ENCODE data around the gene AQP3. TPM values are rescaled to one million over a fixed set of nuclear protein-coding genes. Genes with fewer than 3 reads are reported as not detected.

The AQP3 gene
- total and polyA plus RNA-seq, 2 of the 4 experiments (the other 2 are of a cell fraction) = 3.8 to 12.2 TPM

GRCh38 chr9:33418090-33418489 is 29.3 kb downstream of the AQP3 start:
- no peak overlapping the region for H3K4me2 ChIP-seq (ENCODE audit: low read depth, low read length)
- no peak overlapping the region for H3K27ac ChIP-seq (ENCODE audit: insufficient read depth, low read length)
- no peak overlapping the region for H4K5ac ChIP-seq (ENCODE audit: low read depth, low read length)
- DNase-seq (no peak), ATAC-seq (ENCODE audit: low read depth) (no peak)
- H3K14ac ChIP-seq (replicated peaks; ENCODE audit: low read depth, low read length) = no peak overlapping the region
- H4K8ac ChIP-seq (ENCODE audit: low read depth in 2 of 2, low read length in 2 of 2) = no peak overlapping the region
- no peaks in the 10 kb centered on the region for H3K79me1 ChIP-seq (ENCODE audit: low read depth in 1 of 2, low read length in 2 of 2)
- no peaks in the 10 kb centered on the region for H3K36me3 ChIP-seq (ENCODE audit: control insufficient read depth, insufficient read depth, low read length)
- no peak overlapping the region for H2AK9ac ChIP-seq (replicated peaks; ENCODE audit: low read depth, low read length, poor library complexity)
- dilution Hi-C loops (cut with HindIII; ENCODE audit: low sequenced_read_pairs, unreplicated experiment) = no loop called here
- H2BK15ac ChIP-seq (ENCODE audit: low read depth, low read length) = no peak overlapping the region
- no peak overlapping the region for H2BK120ac ChIP-seq (ENCODE audit: low read depth, low read length)
- H3K9me1 ChIP-seq (ENCODE audit: insufficient read depth, low read length) = no peaks in the 10 kb centered on the region
- WGBS, 2 experiments (ENCODE audit: extremely low coverage in 2 of 2, insufficient read length in 1 of 2) = 67% methylated on average over 1 of the region's 8 CpGs; no CpG with 5 or more reads in 1 of the 2 experiments
- H2BK20ac ChIP-seq (ENCODE audit: low read depth, low read length) = no peak overlapping the region
- H4K91ac ChIP-seq (ENCODE audit: insufficient read depth, low read depth, low read length) = no peak overlapping the region
- no peaks in the 10 kb centered on the region for H3K4me1 ChIP-seq (ENCODE audit: control insufficient read depth, insufficient read depth, low read length)
- peaks cover 19% of the 10 kb centered on the region for H3K27me3 ChIP-seq (ENCODE audit: control insufficient read depth, insufficient read depth, low read length)
- no peak overlapping the region for H2BK5ac ChIP-seq (ENCODE audit: low read depth, low read length, poor library complexity, severe bottlenecking)
- no peak overlapping the region for H2AK5ac ChIP-seq (ENCODE audit: low read depth, low read length)
- H3K9ac ChIP-seq (ENCODE audit: low read depth, low read length) = no peak overlapping the region
- BruUV-seq (replicated peaks) = no TSS peak
- H3K9me3 ChIP-seq (ENCODE audit: control insufficient read depth, insufficient read depth, low read length) = no peaks in the 10 kb centered on the region
- no peak overlapping the region for H3K18ac ChIP-seq (ENCODE audit: low read depth, low read length)
- H4K20me1 ChIP-seq (ENCODE audit: insufficient read depth, low read length) = no peaks in the 10 kb centered on the region
- no peak overlapping the region for H2AFZ ChIP-seq (replicated peaks; ENCODE audit: low read length, poor library complexity)
- CTCF ChIA-PET = no interaction called here
- no peak overlapping the region for H3K4me3 ChIP-seq (ENCODE audit: insufficient read depth, low read depth, low read length)
- in situ Hi-C loops (cut with MboI; ENCODE audit: low sequenced_read_pairs) = loop anchor here (25.0 kb wide), 1 partner anchor 294 kb away; no protein-coding TSS in a partner anchor
- no peak overlapping the region for H3K56ac ChIP-seq (ENCODE audit: extremely low read depth, insufficient read depth, low read length)
- intact Hi-C loops (cut with micrococcal nuclease) = no loop called here
- no peak overlapping the region for H3K23ac ChIP-seq (ENCODE audit: low read depth, low read length)
- no peak for TF ChIP-seq RCOR1 (IDR thresholded peaks at IDR 0.05; ENCODE audit: insufficient replicate concordance, low read length)
- no peak for TF ChIP-seq CHD1 (IDR thresholded peaks at IDR 0.05; ENCODE audit: low read depth, low read length)
- no peak for TF ChIP-seq RAD21 (IDR thresholded peaks at IDR 0.05; ENCODE audit: low read length)
- TF ChIP-seq MAFK (IDR thresholded peaks at IDR 0.05; ENCODE audit: low read depth, low read length) = no peak
- TF ChIP-seq MXI1 (IDR thresholded peaks at IDR 0.05; ENCODE audit: borderline replicate concordance, low read depth, low read length) = no peak
- no peak for TF ChIP-seq CEBPB (IDR thresholded peaks at IDR 0.05; ENCODE audit: low read depth, low read length)
- TF ChIP-seq POLR2A (IDR thresholded peaks at IDR 0.05; ENCODE audit: low read depth, low read length) = no peak
- TF ChIP-seq, protein P1, sequence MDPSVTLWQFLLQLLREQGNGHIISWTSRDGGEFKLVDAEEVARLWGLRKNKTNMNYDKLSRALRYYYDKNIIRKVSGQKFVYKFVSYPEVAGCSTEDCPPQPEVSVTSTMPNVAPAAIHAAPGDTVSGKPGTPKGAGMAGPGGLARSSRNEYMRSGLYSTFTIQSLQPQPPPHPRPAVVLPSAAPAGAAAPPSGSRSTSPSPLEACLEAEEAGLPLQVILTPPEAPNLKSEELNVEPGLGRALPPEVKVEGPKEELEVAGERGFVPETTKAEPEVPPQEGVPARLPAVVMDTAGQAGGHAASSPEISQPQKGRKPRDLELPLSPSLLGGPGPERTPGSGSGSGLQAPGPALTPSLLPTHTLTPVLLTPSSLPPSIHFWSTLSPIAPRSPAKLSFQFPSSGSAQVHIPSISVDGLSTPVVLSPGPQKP (IDR thresholded peaks at IDR 0.05; ENCODE audit: borderline replicate concordance, low read depth, low read length) = no peak
- TF ChIP-seq NFE2L2 (IDR thresholded peaks at IDR 0.05; ENCODE audit: low read depth, low read length) = no peak
- no peak for TF ChIP-seq CTCF (conservative IDR thresholded peaks at IDR 0.05; ENCODE audit: low read depth, low read length)
- TF ChIP-seq BHLHE40 (IDR thresholded peaks at IDR 0.05; ENCODE audit: low read depth, low read length) = no peak
- TF ChIP-seq FOS (IDR thresholded peaks at IDR 0.05; ENCODE audit: low read depth, low read length) = no peak
- no peak for TF ChIP-seq SMC3 (IDR thresholded peaks at IDR 0.05; ENCODE audit: low read depth, low read length)
- no peak for TF ChIP-seq USF2 (IDR thresholded peaks at IDR 0.05; ENCODE audit: low read depth, low read length)
- no peak for TF ChIP-seq MAZ (IDR thresholded peaks at IDR 0.05; ENCODE audit: borderline replicate concordance, low read depth, low read length)
- POLR2A ChIA-PET (ENCODE audit: unreplicated experiment) = no interaction called here
- no peak overlapping the region for H3K4ac ChIP-seq (ENCODE audit: low read depth, low read length)
